Activated CD4-positive, alpha-beta T cell treated with anti-CD3 and anti-CD28 coated beads, Interleukin-2, amount 50 U/mL, for 24 hours (primary cell): ENCODE results near the gene AKAP8.
"Not testable (repeated sequence)": the region's sequence is repeated elsewhere in the genome, so short reads cannot be mapped to it uniquely, and the experiment has no call there.

Experiments used
- DNase-seq, 2 donors: peaks; one replicate each; pipeline ENCODE4 v3.0.0-alpha.2; 2020; ENCODE audit warnings: low read depth in 1 of 2, low spot score in 1 of 2

The AKAP8 gene

GRCh38 chr19:15404097-15404779, 24.7 kb upstream of the AKAP8 start:
- DNase-seq = no peak

DNA sequence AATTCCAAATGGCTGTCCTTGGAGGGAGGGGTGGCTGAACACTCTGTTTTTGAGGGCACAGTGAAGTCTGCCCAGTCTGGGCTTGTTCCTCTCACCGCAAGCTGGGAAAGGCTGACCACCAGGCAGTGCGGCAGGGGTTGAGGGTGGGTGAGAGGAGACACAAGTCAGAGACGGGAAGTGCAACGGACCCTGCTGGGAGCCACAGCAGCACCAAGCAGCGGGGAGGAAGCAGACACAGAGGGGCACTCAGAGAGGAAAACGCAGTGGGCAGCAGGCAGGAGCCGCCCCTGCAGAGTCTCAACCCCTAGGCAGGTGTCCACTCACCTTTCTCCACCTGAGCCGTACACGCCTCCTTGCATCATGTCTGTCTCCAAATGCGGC, 23.6 kb upstream of the AKAP8 start:
- DNase-seq = no peak

DNA sequence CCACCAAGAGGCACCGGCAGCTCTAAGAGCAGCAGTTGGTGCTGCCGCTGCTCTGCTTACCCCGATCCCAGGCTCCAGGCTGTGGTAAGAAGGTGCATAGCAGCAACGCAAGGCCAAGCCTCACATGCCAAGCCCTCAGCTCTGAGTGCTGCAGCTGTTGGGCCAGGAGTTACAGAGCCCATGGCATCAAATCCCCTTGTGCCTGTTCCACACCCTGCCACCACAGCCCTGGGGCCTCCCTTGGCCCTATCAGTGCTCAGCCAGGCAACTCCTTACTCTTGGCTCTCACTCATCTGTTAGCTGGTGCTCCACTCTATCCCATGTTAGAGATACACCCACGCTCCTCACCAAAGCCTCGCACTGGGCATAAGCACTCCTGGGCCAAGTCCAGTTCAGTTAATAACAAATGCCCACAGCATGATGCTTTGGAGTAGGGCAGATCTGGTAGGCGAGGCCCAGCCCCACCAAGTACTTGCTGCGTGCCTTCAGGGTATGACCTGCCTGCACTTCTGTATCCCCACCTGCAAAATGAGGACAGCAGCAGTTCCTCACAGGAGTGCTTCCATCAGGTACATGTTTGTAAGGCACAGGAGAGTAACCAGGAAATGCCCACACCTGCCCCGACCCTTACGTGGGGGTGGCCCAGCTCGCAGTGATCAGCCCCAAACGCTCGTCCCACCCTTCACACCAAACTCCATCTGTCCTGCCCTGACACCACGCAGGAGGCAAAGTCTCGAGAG, 23.0 kb upstream of the AKAP8 start:
- no peak for DNase-seq

DNA sequence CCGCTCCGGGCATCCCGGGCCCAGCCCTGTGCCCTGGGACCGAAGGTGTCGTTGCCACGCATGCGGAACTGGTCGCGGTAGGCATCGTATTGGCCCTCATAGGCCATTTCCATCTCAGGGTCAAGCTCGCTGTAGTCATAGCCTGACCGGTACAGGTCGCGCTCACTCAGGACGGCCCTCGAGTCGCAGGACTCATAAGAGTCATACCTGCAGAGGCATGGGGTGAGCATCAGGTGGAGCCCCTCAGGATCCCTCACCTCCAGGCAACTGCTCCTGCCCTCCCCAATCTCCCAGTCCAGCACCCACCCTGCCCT, 21.8 kb upstream of the AKAP8 start:
- no peak for DNase-seq

GRCh38 chr19:15400521-15401396, 21.2 kb upstream of the AKAP8 start:
- no peak for DNase-seq

DNA sequence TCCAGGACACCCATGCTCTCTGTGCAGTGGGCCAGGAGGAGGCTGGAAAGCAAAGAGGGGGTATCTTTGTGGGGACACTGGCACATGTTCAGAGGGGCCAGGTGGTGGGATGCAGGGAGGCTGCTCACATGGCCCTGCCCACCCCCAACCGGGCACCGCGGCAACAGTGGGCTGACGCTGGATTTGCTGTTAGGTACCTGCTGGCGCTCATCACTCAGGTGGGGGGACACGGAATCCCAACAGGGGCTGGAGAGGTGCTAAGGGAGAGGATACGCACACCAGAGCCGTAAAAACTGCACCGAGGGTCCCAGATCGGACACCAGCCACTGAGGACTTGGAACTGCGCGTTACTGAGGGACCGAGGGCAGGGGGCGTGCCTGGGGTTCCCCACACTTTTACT, 20.0 kb upstream of the AKAP8 start:
- no peak for DNase-seq

- DNase-seq = no peak
Observed at GRCh38 chr19:15399234-15399515, 19.6 kb upstream of the AKAP8 start.

DNA sequence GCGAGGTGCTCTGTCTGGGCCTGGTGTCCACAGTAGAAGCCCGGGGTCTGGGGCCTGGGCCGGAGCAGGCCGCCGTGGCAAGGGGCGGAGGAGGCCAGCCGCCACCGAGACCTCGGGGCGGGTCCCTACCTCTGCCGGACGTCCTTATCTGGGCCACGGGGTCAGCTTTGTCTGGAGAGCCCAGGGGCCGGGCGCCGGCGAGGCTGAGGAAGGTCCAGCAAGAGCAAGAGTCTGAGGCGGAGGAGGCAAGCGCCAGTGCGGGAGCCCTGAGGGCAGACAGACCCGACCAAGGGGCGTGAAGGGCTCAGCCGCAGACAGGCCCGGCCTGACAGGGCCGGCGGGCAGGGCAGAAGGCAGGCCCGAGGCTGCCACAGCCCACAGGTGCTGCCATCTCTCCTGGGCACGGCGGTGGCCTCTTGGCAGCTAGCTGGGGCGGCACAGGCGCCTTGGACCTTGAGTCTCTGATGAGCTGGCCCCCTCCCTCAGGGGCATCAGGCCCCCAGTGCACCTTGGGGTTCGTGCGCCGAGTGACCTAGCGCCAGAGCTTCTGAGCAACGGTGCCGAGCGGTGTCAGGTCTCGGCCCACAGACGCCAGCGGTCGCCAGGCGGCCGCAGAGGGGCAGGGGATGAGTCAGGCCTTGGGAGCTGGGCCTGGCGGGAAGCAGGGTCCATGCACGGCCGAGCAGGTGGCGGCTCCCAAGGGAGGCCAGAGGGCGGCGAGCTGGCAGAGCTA, 19.1 kb upstream of the AKAP8 start:
- no peak for DNase-seq

DNA sequence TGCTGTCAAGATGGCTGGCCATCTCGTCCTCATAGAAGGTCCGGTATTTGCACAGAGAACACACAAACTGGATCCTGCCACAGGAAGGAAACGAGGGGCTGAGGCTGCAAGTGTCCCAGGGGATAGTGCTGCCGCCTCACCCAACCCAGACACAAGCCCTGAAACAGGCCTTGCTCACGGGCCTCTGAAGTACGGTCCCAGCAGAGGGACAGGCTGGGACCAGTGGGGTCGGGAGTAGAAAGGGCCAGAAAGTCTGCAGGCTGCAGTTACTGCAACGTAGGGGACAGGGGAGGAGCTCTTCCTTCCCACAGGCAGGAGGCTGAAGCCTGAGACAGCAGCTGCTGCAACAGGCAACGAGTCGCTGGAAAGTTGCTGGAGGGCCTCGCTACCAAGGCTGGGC, 18.2 kb upstream of the AKAP8 start:
- no peak for DNase-seq

GRCh38 chr19:15397236-15397635, 17.6 kb upstream of the AKAP8 start:
- no peak for DNase-seq

GRCh38 chr19:15396436-15396835, 16.8 kb upstream of the AKAP8 start:
- no peak for DNase-seq

DNA sequence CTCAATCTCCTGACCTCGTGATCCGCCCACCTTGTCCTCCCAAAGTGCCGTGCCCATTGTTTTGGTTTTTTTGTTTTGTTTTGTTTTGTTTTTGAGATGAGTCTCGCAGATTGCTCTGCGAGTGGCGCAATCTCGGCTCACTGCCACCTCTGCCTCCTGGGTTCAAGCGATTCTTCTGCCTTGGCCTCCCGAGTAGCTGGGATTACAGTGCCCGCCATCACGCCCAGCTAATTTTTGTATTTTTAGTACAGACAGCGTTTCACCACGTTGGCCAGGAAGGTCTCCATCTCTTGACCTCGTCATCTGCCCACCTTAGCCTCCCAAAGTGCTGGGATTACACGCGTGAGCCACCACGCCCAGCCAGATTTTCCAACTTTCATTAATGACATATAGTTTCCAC, 15.7 kb upstream of the AKAP8 start:
- not testable (repeated sequence) for DNase-seq

GRCh38 chr19:15394426-15394825, 14.8 kb upstream of the AKAP8 start:
- no peak for DNase-seq

- no peak for DNase-seq
Observed at GRCh38 chr19:15393963-15394362, 14.4 kb upstream of the AKAP8 start.

- DNase-seq = no peak
Observed at GRCh38 chr19:15390814-15391213, 11.2 kb upstream of the AKAP8 start.

GRCh38 chr19:15381864-15382263, 2.3 kb upstream of the AKAP8 start:
- no peak for DNase-seq

DNA sequence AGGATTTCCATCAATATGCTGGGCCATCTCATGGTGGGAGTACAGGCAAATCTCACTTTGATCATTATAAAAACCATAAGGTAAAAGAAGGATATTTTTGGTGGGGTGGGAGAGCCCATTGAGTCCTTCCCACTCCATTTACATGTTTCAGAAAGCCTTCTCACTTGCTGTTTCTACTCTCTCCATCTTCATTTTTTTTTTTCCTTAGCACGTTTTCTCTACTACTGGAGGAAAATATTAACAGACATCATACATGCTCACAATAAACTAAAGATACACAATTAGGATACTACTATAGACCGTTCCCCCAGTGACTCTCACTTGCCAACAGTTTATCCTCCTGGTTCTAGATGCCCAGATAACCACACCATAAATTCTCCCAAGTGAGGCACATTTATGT, 1.8 kb upstream of the AKAP8 start:
- DNase-seq = no peak

GRCh38 chr19:15379999-15380647, 536 bp upstream of the AKAP8 start:
- no peak for DNase-seq

GRCh38 chr19:15378534-15379082, 979 bp downstream of the AKAP8 start:
- DNase-seq = peak; percentile 39 to 42

DNA sequence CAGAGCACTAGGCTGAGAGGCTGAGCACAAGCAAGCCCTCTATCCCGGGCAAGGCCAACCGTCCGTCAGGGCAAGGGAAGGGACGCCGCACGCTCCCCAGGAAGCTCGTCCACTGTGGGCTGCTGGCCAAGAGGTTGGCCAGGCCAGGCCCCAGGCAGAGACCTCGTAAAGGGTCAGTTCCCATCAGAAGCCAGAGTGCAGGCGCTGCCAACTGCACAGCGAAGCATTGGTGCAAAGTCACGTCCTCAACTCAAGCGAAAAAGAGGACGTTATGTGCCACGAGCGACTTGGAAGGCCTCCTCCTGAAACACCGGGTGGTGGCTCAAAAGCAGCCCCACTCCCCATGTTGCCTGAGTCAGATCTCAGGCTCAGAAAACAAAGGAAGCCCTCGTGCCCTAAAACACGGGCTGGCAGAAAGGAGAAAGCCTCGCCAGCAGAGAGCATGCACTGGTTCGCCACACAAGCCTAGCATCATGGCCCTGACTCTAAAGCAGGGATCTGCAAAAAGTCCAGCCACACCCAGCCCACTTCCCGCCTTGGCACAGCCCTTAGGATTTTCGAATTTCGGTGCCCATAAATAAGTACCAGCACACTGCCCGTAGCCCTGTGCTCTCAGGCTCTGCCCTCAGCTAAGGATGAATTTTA, 4.7 kb downstream of the AKAP8 start:
- DNase-seq = no peak
